ENCODE results near the gene PRR3.
A peak's percentile ranks its signal among the peaks of the same experiment; 100 is the strongest.

Gene PRR3, protein sequence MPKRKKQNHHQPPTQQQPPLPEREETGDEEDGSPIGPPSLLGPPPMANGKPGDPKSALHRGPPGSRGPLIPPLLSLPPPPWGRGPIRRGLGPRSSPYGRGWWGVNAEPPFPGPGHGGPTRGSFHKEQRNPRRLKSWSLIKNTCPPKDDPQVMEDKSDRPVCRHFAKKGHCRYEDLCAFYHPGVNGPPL

DNA sequence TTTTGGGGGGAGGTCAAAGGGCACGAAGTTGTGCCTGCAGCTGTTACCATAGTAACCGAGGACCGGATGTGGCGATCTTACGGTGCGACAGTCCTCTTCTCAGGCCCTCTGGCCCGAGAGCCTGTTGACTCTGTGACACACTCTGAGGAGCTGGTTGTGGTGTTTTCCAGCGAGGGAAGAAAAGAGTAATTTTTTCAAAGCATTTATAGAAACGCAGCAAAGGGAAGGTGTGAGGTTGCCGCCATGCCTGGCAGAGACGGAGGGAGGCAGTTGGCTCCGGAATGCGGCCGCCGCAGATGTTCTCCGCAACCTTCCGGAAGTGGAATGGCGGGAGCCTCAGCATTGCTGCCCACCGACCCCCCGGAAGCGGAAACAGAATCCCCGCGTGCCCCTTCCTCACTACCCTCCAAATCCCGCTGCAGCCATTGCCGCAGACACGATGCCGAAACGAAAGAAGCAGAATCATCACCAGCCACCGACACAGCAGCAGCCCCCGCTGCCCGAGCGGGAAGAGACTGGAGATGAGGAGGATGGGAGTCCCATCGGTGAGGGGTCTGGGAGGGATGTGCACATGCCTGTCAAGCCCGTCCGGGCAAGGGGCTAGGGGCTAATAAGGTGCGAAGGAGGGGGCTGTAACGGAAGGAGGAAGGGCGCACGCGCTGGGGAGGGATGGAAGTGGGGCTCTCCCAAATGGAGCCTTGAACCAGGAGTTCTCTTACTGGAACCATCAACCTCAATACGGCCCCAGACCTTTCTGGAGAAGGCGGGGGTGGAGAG, at the start of gene PRR3:
PRR3 (plus strand) TSS at position 390 of the 777 bp plus-strand sequence; CDS start at position 440, 50 bp downstream.
- H3K9me3 ChIP-seq (ENCODE audit: control insufficient read depth in 5 of 5, low read length in 5 of 5): no peaks in the 10 kb centered on the region
- peaks cover 6 to 40% (median 27%) of the 10 kb centered on the region in 5 donors for H3K36me3 ChIP-seq (ENCODE audit: control insufficient read depth in 5 of 5, insufficient read depth in 5 of 5, low read length in 5 of 5)
- no peaks in the 10 kb centered on the region for H3K27me3 ChIP-seq (ENCODE audit: control insufficient read depth in 5 of 5, insufficient read depth in 4 of 5, low read length in 5 of 5)
- peak within 1 kb of the TSS; percentile 73 to 90 (median 77) for H3K9ac ChIP-seq (ENCODE audit: low read length in 5 of 5)
- peak within 1 kb of the TSS; percentile 87 for H3K27ac ChIP-seq (ENCODE audit: low read depth, low read length)
- peaks cover 6 to 35% (median 28%) of the 10 kb centered on the region in 5 donors for H3K4me1 ChIP-seq (ENCODE audit: control insufficient read depth in 5 of 5, insufficient read depth in 5 of 5, low read length in 5 of 5)
- peak within 1 kb of the TSS; percentile 94 to 97 (median 97) for H3K4me3 ChIP-seq (ENCODE audit: low read depth in 1 of 5, low read length in 5 of 5)

DNA sequence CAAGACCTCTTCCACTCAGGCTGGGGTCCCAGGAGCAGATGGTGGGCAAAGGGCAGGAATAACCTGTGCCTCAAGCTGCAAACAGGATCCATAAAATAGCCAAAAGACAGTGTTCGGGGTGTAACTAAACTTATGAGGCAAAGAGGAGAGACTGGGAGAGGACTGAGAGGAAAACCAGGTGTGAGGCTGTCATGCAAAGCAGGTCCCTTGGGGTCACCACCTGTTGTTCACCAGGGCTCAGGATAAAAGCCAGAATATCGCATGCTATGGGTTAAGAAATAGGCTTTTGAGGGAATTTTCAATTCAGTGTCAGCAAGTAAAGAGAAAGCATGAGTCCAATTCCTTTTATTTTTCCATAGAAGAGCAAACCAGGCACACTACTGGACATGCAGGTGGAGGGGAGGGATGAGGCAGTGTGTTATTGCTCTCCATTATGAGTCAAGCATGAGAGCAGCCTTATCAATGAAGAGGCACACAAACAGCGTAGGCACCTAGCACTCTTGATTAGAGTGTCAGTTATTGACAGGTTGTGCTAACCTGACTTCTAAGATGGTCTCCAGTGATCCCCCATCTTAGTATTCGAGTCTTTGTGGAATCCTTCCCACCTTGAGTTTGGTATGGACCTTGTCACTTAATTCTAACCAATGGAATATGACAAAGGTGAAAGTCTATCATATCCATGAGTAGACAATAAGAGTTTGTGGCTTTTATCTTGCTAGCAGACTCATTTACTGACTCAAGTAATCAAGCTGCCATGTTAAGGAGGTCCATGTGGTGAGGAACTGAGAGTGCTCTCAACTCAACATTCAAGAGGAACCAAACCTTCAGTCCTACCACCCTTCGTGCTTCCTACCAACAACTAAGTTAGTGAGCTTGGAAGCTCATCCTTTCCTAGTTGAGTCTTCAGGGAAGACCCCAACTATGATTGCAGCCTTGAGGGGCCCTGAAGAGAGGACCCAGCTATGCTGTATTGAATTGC, 49.0 kb upstream of the PRR3 start:
- no peaks in the 10 kb centered on the region for H3K9me3 ChIP-seq (ENCODE audit: control insufficient read depth in 5 of 5, low read length in 5 of 5)
- no peak overlapping the region for H3K9ac ChIP-seq (ENCODE audit: low read length in 5 of 5)
- no peaks in the 10 kb centered on the region for H3K36me3 ChIP-seq (ENCODE audit: control insufficient read depth in 5 of 5, insufficient read depth in 5 of 5, low read length in 5 of 5)
- no peak overlapping the region for H3K27ac ChIP-seq (ENCODE audit: low read depth, low read length)
- H3K4me3 ChIP-seq (ENCODE audit: low read depth in 1 of 5, low read length in 5 of 5): no peak overlapping the region
- H3K27me3 ChIP-seq (ENCODE audit: control insufficient read depth in 5 of 5, insufficient read depth in 4 of 5, low read length in 5 of 5): no peaks in the 10 kb centered on the region
- peaks cover 2 to 23% (median 4%) of the 10 kb centered on the region in 5 donors for H3K4me1 ChIP-seq (ENCODE audit: control insufficient read depth in 5 of 5, insufficient read depth in 5 of 5, low read length in 5 of 5)

DNA sequence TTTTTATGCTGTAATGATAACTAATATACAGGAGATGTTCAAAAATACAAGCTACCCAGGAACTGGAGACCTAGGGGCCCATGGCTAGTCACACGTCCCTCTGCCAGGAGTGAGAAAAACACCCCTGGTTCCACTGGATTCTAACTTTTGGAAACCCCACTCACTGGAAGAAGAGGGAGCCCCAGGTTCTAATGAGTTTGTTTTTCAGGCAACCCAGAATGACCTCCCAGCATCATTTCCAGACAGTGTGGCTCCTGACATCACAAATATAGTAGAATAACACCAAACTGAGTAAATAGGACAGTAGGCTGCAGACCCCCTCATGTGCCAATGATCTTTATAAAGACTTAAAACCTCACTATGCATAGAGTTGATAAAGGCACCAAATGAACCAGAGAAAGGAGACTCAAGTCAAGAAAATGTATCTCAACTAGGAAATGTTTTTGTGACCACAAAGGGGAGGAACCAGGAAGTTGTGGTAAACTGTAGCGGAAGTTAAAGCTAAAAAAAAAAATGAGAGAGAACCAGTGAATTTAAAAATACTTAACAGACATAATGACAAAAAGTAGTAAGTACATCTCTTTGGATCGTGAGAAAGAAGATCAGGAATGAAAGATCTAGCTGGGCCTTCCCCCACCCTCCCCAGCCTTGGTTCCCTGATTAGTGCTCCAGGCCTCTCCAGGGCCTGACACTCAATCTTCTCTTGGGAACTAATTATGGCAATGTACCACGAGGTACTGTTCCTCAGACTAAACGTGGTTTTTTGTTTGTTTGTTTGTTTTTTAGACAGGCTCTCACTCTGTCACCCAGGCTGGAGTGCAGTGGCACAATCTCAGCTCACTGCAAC, 48.0 kb upstream of the PRR3 start:
- H3K36me3 ChIP-seq (ENCODE audit: control insufficient read depth in 5 of 5, insufficient read depth in 5 of 5, low read length in 5 of 5): no peaks in the 10 kb centered on the region
- H3K9me3 ChIP-seq (ENCODE audit: control insufficient read depth in 5 of 5, low read length in 5 of 5): no peaks in the 10 kb centered on the region
- H3K27me3 ChIP-seq (ENCODE audit: control insufficient read depth in 5 of 5, insufficient read depth in 4 of 5, low read length in 5 of 5): no peaks in the 10 kb centered on the region
- no peak overlapping the region for H3K4me3 ChIP-seq (ENCODE audit: low read depth in 1 of 5, low read length in 5 of 5)
- H3K27ac ChIP-seq (ENCODE audit: low read depth, low read length): no peak overlapping the region
- no peak overlapping the region for H3K9ac ChIP-seq (ENCODE audit: low read length in 5 of 5)
- H3K4me1 ChIP-seq (ENCODE audit: control insufficient read depth in 5 of 5, insufficient read depth in 5 of 5, low read length in 5 of 5): peaks cover 2 to 23% (median 4%) of the 10 kb centered on the region in 5 donors

GRCh38 chr6:30510419-30511168, 46.5 kb upstream of the PRR3 start:
- no peak overlapping the region for H3K27ac ChIP-seq (ENCODE audit: low read depth, low read length)
- no peaks in the 10 kb centered on the region for H3K27me3 ChIP-seq (ENCODE audit: control insufficient read depth in 5 of 5, insufficient read depth in 4 of 5, low read length in 5 of 5)

DNA sequence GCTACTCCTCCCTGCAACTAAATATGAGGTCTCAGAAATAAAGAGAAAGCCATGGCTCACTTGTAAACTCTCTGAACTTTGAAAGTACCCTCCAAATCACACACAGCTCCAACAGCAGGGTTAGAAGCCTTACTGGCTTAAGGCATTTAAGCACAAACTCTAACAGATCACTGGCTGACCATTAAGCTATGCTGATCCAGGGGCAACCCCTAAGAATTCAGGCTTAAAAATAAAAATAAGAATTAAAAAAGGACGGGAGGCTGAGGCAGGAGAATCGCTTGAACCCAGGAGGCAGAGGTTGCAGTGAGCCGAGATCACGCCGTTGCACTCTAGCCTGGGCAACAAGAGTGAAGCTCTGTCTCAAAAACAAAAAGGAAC, 45.9 kb upstream of the PRR3 start:
- no peak overlapping the region for H3K27ac ChIP-seq (ENCODE audit: low read depth, low read length)
- H3K9me3 ChIP-seq (ENCODE audit: control insufficient read depth in 5 of 5, low read length in 5 of 5): no peaks in the 10 kb centered on the region
- H3K4me3 ChIP-seq (ENCODE audit: low read depth in 1 of 5, low read length in 5 of 5): no peak overlapping the region

More at GRCh38 chr6:30510419-30511168, 46.5 kb upstream of the PRR3 start:
- Histone ChIP-seq H3K4me1 (ENCODE audit: control insufficient read depth in 5 of 5, insufficient read depth in 5 of 5, low read length in 5 of 5) (peaks cover 2 to 30% (median 6%) of the 10 kb centered on the region in 5 donors), H3K9ac (ENCODE audit: low read length in 5 of 5) (no peak overlapping the region), H3K9me3 (ENCODE audit: control insufficient read depth in 5 of 5, low read length in 5 of 5) (no peaks in the 10 kb centered on the region), H3K36me3 (ENCODE audit: control insufficient read depth in 5 of 5, insufficient read depth in 5 of 5, low read length in 5 of 5) (no peaks in the 10 kb centered on the region), H3K4me3 (ENCODE audit: low read depth in 1 of 5, low read length in 5 of 5) (no peak overlapping the region)

DNA sequence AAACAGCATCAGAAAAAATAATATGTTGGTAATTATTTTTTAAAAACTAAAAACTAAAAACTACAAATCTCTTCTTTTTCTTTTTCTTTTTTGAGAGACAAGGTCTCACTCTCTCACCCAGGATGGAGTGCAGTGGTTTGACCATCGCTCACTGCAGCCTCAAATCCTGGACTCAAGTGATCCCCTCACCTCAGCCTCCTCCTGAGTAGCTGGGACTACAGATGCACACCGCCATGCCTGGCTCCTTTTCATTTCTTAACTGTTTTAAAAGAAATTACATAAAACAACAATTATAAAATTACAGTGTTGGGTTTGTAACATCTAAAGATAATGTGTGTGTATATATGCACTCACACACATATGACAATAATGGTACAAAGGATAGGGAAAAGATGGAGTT, 43.6 kb upstream of the PRR3 start:
- H3K27ac ChIP-seq (ENCODE audit: low read depth, low read length): no peak overlapping the region
- H3K36me3 ChIP-seq (ENCODE audit: control insufficient read depth in 5 of 5, insufficient read depth in 5 of 5, low read length in 5 of 5): no peaks in the 10 kb centered on the region
- peaks cover 2 to 30% (median 7%) of the 10 kb centered on the region in 5 donors for H3K4me1 ChIP-seq (ENCODE audit: control insufficient read depth in 5 of 5, insufficient read depth in 5 of 5, low read length in 5 of 5)
- no peak overlapping the region for H3K9ac ChIP-seq (ENCODE audit: low read length in 5 of 5)
- no peaks in the 10 kb centered on the region for H3K9me3 ChIP-seq (ENCODE audit: control insufficient read depth in 5 of 5, low read length in 5 of 5)
- H3K27me3 ChIP-seq (ENCODE audit: control insufficient read depth in 5 of 5, insufficient read depth in 4 of 5, low read length in 5 of 5): no peaks in the 10 kb centered on the region
- no peak overlapping the region for H3K4me3 ChIP-seq (ENCODE audit: low read depth in 1 of 5, low read length in 5 of 5)

More for the DNA sequence above, 45.9 kb upstream of the PRR3 start:
- H3K4me1 ChIP-seq (ENCODE audit: control insufficient read depth in 5 of 5, insufficient read depth in 5 of 5, low read length in 5 of 5): peaks cover 2 to 34% (median 6%) of the 10 kb centered on the region in 5 donors
- H3K9ac ChIP-seq (ENCODE audit: low read length in 5 of 5): no peak overlapping the region
- no peaks in the 10 kb centered on the region for H3K36me3 ChIP-seq (ENCODE audit: control insufficient read depth in 5 of 5, insufficient read depth in 5 of 5, low read length in 5 of 5)
- no peaks in the 10 kb centered on the region for H3K27me3 ChIP-seq (ENCODE audit: control insufficient read depth in 5 of 5, insufficient read depth in 4 of 5, low read length in 5 of 5)

DNA sequence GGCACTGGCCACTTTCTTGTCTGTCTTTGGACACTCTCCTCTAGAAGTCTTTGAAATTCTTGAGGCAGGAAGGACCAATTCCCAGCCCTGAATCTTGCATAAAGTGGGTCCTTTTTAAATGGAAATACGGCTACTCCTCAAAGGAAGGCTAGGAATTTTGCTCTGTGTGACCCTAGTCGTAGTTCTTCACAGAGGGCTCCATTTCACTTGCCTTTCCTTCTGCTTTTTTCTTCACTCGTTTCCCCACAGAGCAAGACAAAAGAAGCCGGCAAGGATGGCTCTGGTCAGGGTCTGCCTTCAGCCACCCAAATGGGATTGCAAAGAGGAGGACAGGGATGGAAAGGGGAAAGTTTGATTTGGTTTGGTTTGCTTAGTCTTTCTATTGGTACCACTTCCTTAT, 42.0 kb upstream of the PRR3 start:
- Histone ChIP-seq H3K9ac (ENCODE audit: low read length in 5 of 5) (peak overlapping the region in 1 of 5 donors; percentile 28), H3K4me1 (ENCODE audit: control insufficient read depth in 5 of 5, insufficient read depth in 5 of 5, low read length in 5 of 5) (peaks cover 0 to 21% (median 7%) of the 10 kb centered on the region in 5 donors), H3K27ac (ENCODE audit: low read depth, low read length) (peak overlapping the region; percentile 98), H3K9me3 (ENCODE audit: control insufficient read depth in 5 of 5, low read length in 5 of 5) (no peaks in the 10 kb centered on the region), H3K4me3 (ENCODE audit: low read depth in 1 of 5, low read length in 5 of 5) (peak overlapping the region in 2 of 5 donors; percentile 11 to 62), H3K36me3 (ENCODE audit: control insufficient read depth in 5 of 5, insufficient read depth in 5 of 5, low read length in 5 of 5) (no peaks in the 10 kb centered on the region), H3K27me3 (ENCODE audit: control insufficient read depth in 5 of 5, insufficient read depth in 4 of 5, low read length in 5 of 5) (no peaks in the 10 kb centered on the region)

DNA sequence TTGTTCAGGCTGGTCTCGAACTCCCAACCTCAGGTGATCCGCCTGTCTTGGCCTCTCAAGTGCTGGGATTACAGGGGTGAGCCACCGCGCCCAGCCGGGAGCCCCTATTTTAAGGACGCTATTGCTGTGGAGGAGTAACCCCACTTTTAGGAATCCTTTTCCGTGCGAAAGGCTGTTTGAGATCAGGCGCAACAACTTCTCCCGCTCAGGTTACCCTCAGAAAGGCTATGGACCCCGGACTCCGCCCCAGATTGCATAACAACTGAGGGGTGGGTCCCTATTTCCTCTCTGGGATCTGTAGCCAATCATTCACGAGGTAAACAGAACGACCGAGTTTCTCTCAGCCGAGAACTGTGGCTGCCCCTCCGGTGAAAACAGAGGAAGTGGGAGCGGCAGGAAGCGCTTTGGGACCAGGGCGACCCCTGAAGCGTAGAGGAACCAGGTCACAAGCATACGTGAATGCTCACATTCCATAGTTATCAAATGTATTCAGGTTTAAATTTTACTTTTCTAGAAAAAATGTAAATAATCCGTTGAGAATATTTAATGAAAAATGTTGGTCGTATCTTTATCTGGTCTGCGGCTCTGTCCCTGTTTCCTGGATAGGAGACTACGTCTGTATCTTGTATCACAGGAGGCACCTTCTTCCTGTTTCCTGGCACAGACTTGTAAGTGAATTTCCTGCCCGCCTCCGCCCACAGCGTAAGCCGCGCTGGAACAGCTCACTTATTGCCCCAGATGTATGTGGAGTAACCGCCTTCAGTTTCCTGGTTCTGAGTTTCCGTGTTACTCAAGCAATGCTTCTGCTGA, 40.9 kb upstream of the PRR3 start:
- H3K27me3 ChIP-seq (ENCODE audit: control insufficient read depth in 5 of 5, insufficient read depth in 4 of 5, low read length in 5 of 5): no peaks in the 10 kb centered on the region
- peak overlapping the region; percentile 98 for H3K27ac ChIP-seq (ENCODE audit: low read depth, low read length)
- peak overlapping the region; percentile 56 to 97 (median 74) for H3K9ac ChIP-seq (ENCODE audit: low read length in 5 of 5)
- H3K9me3 ChIP-seq (ENCODE audit: control insufficient read depth in 5 of 5, low read length in 5 of 5): no peaks in the 10 kb centered on the region
- H3K36me3 ChIP-seq (ENCODE audit: control insufficient read depth in 5 of 5, insufficient read depth in 5 of 5, low read length in 5 of 5): no peaks in the 10 kb centered on the region
- H3K4me3 ChIP-seq (ENCODE audit: low read depth in 1 of 5, low read length in 5 of 5): peak overlapping the region; percentile 62 to 92 (median 70)
- H3K4me1 ChIP-seq (ENCODE audit: control insufficient read depth in 5 of 5, insufficient read depth in 5 of 5, low read length in 5 of 5): peaks cover 0 to 16% (median 7%) of the 10 kb centered on the region in 5 donors
